Hepatocyte (in vitro differentiated cells): ENCODE measurements around the gene TCF7L1.

ENCODE experiments used
- CTCF ChIP-seq: fragments of 200-600 bp; sonication (generic); IDR thresholded peaks from 2 replicates; pipeline ENCODE4 v1.5.1; 2016; ENCODE audit warnings: antibody characterized with exemption, mild to moderate bottlenecking; ENCODE audit not compliant: poor library complexity
- EZH2 ChIP-seq: fragments of 200-600 bp; sonication (generic); IDR thresholded peaks from 2 replicates; pipeline ENCODE4 v1.6.1; 2016; ENCODE audit warnings: antibody characterized with exemption, mild to moderate bottlenecking, borderline replicate concordance

- TF ChIP-seq CTCF (no peak), EZH2 (no peak)
These were observed 23.0 kb downstream of the TCF7L1 start for GRCh38 chr2:85156153-85156552.
